Measurements from ENCODE around the gene APOB. TPM values are rescaled to one million over a fixed set of nuclear protein-coding genes. Genes with fewer than 3 reads are reported as not detected.

Gene APOB
- polyA plus RNA-seq, 1 experiment: under 0.01 TPM

GRCh38 chr2:21036708-21037670 is 6.9 kb downstream of the APOB start:
- H3K9me3 ChIP-seq (ENCODE audit: control insufficient read depth, insufficient read depth, low read length): no peaks in the 10 kb centered on the region
- TF ChIP-seq CTCF (IDR thresholded peaks at IDR 0.05; ENCODE audit: low read depth, low read length): no peak
- ChIA-PET CTCF (no interaction called here), POLR2A (no interaction called here)
- no peak overlapping the region for H3K27ac ChIP-seq (ENCODE audit: low read depth, low read length)
- no peak overlapping the region for H3K4me3 ChIP-seq (ENCODE audit: low read depth, low read length)
- no peak for DNase-seq (ENCODE audit: low read depth, low spot score)
- peaks cover 2% of the 10 kb centered on the region for H3K27me3 ChIP-seq (ENCODE audit: control insufficient read depth, insufficient read depth, low read length)

- ChIA-PET POLR2A (no interaction called here), CTCF (no interaction called here)
- Histone ChIP-seq H3K9me3 (ENCODE audit: control insufficient read depth, insufficient read depth, low read length) (no peaks in the 10 kb centered on the region), H3K4me3 (ENCODE audit: low read depth, low read length) (no peak overlapping the region), H3K27me3 (ENCODE audit: control insufficient read depth, insufficient read depth, low read length) (peaks cover 2% of the 10 kb centered on the region), H3K27ac (ENCODE audit: low read depth, low read length) (no peak overlapping the region)
- TF ChIP-seq CTCF (IDR thresholded peaks at IDR 0.05; ENCODE audit: low read depth, low read length): no peak
- no peak for DNase-seq (ENCODE audit: low read depth, low spot score)
Measured at GRCh38 chr2:21035974-21036707, 7.7 kb downstream of the APOB start.

GRCh38 chr2:21035282-21035973 is 8.4 kb downstream of the APOB start:
- no peak for TF ChIP-seq CTCF (IDR thresholded peaks at IDR 0.05; ENCODE audit: low read depth, low read length)
- Histone ChIP-seq H3K4me3 (ENCODE audit: low read depth, low read length) (no peak overlapping the region), H3K27ac (ENCODE audit: low read depth, low read length) (no peak overlapping the region), H3K9me3 (ENCODE audit: control insufficient read depth, insufficient read depth, low read length) (no peaks in the 10 kb centered on the region), H3K27me3 (ENCODE audit: control insufficient read depth, insufficient read depth, low read length) (peaks cover 2% of the 10 kb centered on the region)
- ChIA-PET CTCF (no interaction called here), POLR2A (no interaction called here)
- DNase-seq (ENCODE audit: low read depth, low spot score): no peak

GRCh38 chr2:21034972-21035279 is 8.9 kb downstream of the APOB start:
- Histone ChIP-seq H3K4me3 (ENCODE audit: low read depth, low read length) (no peak overlapping the region), H3K27me3 (ENCODE audit: control insufficient read depth, insufficient read depth, low read length) (peaks cover 2% of the 10 kb centered on the region), H3K9me3 (ENCODE audit: control insufficient read depth, insufficient read depth, low read length) (no peaks in the 10 kb centered on the region), H3K27ac (ENCODE audit: low read depth, low read length) (no peak overlapping the region)
- CTCF ChIA-PET: no interaction called here
- POLR2A ChIA-PET: no interaction called here
- DNase-seq (ENCODE audit: low read depth, low spot score): no peak
- no peak for TF ChIP-seq CTCF (IDR thresholded peaks at IDR 0.05; ENCODE audit: low read depth, low read length)

Measured in AG04450 (cell line).